Measurements from ENCODE around the gene HOXC6. TPM values are rescaled to one million over a fixed set of nuclear protein-coding genes. Genes with fewer than 3 reads are reported as not detected.

HOXC6 gene
- total RNA-seq, 2 donors from 2014 or later: 0.15 TPM; not detected in 1

- H3K27ac ChIP-seq: no peak overlapping the region
- DNase-seq: no peak
- H3K4me1 ChIP-seq: no peaks in the 10 kb centered on the region
- H3K36me3 ChIP-seq: no peaks in the 10 kb centered on the region
- H3K9me3 ChIP-seq: no peaks in the 10 kb centered on the region
- TF ChIP-seq, protein P1, sequence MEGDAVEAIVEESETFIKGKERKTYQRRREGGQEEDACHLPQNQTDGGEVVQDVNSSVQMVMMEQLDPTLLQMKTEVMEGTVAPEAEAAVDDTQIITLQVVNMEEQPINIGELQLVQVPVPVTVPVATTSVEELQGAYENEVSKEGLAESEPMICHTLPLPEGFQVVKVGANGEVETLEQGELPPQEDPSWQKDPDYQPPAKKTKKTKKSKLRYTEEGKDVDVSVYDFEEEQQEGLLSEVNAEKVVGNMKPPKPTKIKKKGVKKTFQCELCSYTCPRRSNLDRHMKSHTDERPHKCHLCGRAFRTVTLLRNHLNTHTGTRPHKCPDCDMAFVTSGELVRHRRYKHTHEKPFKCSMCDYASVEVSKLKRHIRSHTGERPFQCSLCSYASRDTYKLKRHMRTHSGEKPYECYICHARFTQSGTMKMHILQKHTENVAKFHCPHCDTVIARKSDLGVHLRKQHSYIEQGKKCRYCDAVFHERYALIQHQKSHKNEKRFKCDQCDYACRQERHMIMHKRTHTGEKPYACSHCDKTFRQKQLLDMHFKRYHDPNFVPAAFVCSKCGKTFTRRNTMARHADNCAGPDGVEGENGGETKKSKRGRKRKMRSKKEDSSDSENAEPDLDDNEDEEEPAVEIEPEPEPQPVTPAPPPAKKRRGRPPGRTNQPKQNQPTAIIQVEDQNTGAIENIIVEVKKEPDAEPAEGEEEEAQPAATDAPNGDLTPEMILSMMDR (IDR thresholded peaks at IDR 0.05): no peak
- H3K4me3 ChIP-seq: no peak overlapping the region
- peaks cover 36% of the 10 kb centered on the region for H3K27me3 ChIP-seq
- no peak overlapping the region for H3K9ac ChIP-seq (ENCODE audit: low read depth in 2 of 2, low read length in 2 of 2)
- intact Hi-C loops (cut with DNase I): no loop called here
These were observed 32.9 kb downstream of the HOXC6 start for GRCh38 chr12:54060975-54061778.

GRCh38 chr12:54065677-54066076, 37.4 kb downstream of the HOXC6 start:
- no peak for DNase-seq
- Histone ChIP-seq H3K4me1 (no peaks in the 10 kb centered on the region), H3K27ac (no peak overlapping the region), H3K27me3 (peaks cover 15% of the 10 kb centered on the region), H3K4me3 (no peak overlapping the region), H3K9me3 (no peaks in the 10 kb centered on the region), H3K9ac (ENCODE audit: low read depth in 2 of 2, low read length in 2 of 2) (no peak overlapping the region), H3K36me3 (no peaks in the 10 kb centered on the region)
- TF ChIP-seq, protein P1 (IDR thresholded peaks at IDR 0.05): no peak
- intact Hi-C loops (cut with DNase I): no loop called here

GRCh38 chr12:54066408-54066807, 38.2 kb downstream of the HOXC6 start:
- H3K27me3 ChIP-seq: peaks cover 8% of the 10 kb centered on the region
- intact Hi-C loops (cut with DNase I): no loop called here
- TF ChIP-seq, protein P1 (IDR thresholded peaks at IDR 0.05): no peak

GRCh38 chr12:54068418-54069070, 40.3 kb downstream of the HOXC6 start:
- TF ChIP-seq, protein P1 (IDR thresholded peaks at IDR 0.05): no peak
- DNase-seq: no peak
- Histone ChIP-seq H3K27me3 (no peaks in the 10 kb centered on the region), H3K9me3 (no peaks in the 10 kb centered on the region), H3K4me1 (no peaks in the 10 kb centered on the region), H3K4me3 (no peak overlapping the region), H3K9ac (ENCODE audit: low read depth in 2 of 2, low read length in 2 of 2) (no peak overlapping the region), H3K27ac (no peak overlapping the region), H3K36me3 (no peaks in the 10 kb centered on the region)
- intact Hi-C loops (cut with DNase I): no loop called here

More at GRCh38 chr12:54066408-54066807, 38.2 kb downstream of the HOXC6 start:
- Histone ChIP-seq H3K27ac (no peak overlapping the region), H3K9ac (ENCODE audit: low read depth in 2 of 2, low read length in 2 of 2) (no peak overlapping the region), H3K36me3 (no peaks in the 10 kb centered on the region), H3K9me3 (no peaks in the 10 kb centered on the region), H3K4me3 (no peak overlapping the region), H3K4me1 (no peaks in the 10 kb centered on the region)
- DNase-seq: no peak

- intact Hi-C loops (cut with DNase I): no loop called here
- H3K4me3 ChIP-seq: no peak overlapping the region
- no peaks in the 10 kb centered on the region for H3K9me3 ChIP-seq
- DNase-seq: no peak
- no peaks in the 10 kb centered on the region for H3K27me3 ChIP-seq
- TF ChIP-seq, protein P1 (IDR thresholded peaks at IDR 0.05): no peak
- H3K9ac ChIP-seq (ENCODE audit: low read depth in 2 of 2, low read length in 2 of 2): no peak overlapping the region
- H3K27ac ChIP-seq: no peak overlapping the region
- no peaks in the 10 kb centered on the region for H3K4me1 ChIP-seq
- H3K36me3 ChIP-seq: no peaks in the 10 kb centered on the region
These were observed 43.7 kb downstream of the HOXC6 start for GRCh38 chr12:54071942-54072341.

All from colonic mucosa (tissue), 4 donors.